ENCODE results near the gene SLC12A9.

The SLC12A9 gene

DNA sequence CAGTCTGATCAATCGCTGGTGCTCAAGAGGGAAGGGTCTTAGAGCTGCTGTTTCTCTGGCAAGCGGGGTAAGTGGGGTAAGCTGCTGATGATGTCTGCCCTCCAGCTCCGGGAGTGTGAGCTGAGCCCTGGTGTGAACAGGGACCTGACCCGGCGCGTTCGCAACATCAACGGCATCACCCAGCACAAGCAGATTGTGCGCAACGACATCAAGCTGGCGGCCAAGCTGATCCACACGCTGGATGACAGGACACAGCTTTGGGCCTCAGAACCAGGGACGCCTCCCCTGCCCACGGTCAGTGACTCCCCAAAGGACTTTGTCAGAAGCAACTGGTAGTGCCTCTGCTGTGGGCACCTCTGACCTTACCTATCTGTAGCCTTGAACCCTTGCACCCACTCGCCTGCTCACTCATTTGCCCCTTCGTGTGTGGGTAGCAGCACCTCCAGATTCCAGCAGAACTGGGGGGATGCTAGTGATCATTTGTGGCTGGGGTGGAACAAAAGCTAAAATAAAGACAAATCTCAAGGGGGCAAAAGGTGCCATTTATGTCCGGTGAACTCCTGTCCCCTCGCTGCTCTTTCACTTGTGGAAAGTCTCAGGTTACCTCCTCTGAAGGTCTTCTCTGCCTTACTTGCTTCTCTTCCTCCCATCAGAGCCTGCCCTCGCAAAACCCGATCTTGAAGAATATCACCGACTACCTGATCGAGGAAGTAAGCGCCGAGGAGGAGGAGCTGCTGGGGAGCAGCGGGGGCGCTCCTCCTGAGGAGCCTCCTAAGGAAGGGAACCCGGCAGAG lies 33.8 kb downstream of the SLC12A9 start:
- DNase-seq, result no peak

- no peak for DNase-seq
Observed at GRCh38 chr7:100886936-100887515, 34.5 kb downstream of the SLC12A9 start.

DNA sequence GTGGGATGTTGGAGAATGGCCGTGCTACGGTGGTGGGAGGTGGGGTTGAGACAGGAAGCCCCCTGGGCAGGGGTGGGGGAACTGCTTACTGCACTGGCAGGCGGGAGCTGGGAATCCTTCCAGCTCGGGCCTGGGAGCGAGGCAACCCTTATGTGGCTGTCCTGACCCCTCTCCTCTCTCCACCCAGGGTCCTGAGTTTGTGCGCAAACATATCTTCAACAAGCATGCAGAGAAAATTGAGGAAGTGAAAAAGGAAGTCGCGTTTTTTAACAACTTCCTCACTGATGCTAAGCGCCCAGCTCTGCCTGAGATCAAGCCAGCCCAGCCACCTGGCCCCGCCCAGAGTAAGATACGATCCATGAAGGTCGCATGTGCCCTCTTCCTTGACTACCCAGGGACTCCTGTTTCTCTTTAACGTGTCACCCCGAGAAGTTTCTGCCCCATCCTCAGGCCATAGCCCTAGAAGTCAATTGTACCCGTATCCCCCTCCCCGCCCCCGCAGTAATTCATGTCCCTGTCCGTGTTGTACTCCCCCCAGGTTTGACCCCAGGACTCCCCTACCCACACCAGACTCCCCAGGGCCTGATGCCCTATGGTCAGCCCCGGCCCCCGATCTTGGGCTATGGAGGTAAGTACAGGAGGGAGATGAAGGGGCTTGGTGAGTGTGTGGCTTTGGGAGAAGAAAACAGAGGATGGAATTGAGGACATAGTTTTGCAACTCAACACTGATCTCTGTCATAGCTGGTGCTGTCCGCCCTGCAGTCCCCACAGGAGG lies 35.2 kb downstream of the SLC12A9 start:
- peak; percentile 96 for DNase-seq

- no peak for DNase-seq
Observed at GRCh38 chr7:100888291-100888987, 35.9 kb downstream of the SLC12A9 start.

DNA sequence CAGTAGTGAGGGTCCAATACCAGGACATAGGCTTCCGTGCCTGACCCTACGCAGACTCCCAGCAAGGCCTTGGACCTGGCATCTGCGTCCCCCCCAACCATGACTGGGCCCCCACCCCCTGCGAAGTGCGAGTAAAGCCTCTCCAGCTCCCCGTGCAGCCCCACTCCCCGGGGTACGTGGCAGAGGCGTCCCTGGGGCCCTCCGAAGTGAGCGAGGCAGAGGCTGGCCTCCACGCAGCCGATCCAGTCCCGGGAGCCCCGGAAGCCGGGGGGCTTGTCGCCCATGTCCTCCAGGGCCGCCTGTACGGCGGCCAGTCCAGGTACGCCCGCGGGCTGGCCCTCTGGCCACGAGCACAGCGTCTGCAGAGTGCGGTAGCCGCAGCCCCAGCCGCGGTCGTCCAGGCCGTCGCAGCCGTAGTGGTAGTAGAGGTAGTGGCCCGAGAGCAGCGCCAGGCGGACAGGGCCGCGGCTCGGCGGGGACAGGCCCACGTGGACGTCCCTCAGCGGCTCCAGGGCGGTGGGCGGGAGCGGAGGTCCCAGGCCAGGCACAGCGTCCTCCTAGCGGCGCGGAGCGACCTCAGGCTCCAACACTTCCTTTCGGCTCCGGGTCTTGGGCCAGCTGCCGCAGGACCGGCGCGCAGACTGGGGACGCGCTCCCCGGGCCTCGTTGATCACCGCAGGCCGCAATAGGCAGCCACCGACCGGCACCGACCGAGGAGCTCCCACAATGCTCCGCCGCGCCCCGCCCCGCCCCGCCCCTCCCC lies 36.7 kb downstream of the SLC12A9 start, which contains the start of gene UFSP1:
Gene UFSP1 (minus strand): TSS at position 728 of the 763 bp plus-strand sequence. CDS start 444 bp downstream, at position 284.
- no peak for DNase-seq

GRCh38 chr7:100890653-100891567 lies 38.4 kb downstream of the SLC12A9 start:
- DNase-seq, result no peak

DNA sequence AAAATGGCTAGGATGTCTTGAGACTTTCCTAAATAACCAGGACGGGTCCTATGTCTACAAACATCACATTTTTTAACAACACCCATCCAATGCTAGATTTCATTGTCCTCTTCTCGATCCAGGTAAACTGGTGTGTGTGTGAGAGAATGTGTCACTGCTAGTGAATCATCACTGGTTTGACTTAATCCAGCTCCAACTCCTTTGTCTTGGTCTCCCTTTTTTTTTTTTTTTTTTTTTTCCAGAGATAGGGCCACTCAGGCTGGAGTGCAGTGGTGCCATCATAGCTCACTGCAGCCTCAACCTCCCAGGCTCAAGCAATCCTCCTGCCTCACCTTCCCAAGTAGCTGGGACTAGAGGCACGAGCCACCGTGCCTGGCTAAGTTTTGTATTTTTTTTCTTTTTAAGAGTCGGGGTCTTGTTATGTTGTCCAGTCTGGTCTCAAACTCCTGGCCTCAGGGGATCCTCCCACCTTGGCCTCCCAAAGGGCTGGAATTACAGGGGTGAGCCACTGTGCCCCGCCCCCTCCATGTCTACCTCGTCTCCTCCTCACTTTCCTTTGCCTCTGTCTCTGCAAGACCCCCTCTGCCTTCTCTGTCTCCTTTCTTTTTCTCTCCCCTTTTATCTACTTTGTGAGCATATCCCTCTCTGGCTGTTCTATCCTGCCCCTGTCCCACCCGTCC lies 39.2 kb downstream of the SLC12A9 start:
- no peak for DNase-seq

GRCh38 chr7:100892364-100893317 lies 40.1 kb downstream of the SLC12A9 start:
- DNase-seq, result peak; percentile 34

GRCh38 chr7:100893318-100893895 lies 40.9 kb downstream of the SLC12A9 start:
- no peak for DNase-seq

DNA sequence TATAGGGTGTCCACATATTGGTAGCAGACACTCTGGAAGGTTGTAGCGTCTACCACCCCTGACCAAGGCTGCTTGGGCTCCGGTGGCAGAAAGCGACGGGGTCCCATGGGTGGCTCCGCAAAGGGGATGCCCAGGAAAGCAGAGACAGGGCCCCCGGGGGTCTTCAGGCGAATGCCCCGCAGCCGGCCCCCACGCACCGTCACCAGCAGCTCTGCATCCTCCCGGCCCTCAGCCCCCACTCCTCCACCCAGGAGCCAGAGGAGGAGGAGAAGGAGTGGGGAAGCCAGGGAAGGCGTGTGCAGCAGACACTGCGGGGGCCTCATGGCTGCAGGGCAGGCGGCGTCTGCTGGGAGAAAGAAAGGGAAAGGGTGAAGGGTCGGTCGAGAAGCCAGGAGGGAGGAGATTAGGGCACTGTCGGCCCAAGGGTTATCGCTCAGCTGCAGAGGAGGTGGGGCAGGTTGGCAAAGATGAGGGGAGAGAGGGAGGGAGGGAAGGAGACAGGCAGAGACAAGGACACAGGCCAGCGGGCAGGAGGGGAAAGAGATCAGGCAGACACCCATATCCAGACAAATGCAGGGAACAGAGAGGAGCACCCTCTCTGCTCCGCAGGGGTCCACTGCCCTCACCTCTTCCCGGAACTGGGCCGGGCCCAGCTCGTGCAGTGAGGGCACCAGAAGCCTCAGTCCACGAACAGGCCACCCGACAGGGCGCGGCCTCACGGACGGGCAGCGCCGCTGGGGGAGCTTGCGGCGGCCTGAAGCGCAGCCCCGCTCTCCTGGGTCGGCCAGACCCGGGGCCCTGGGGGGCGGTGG lies 41.6 kb downstream of the SLC12A9 start:
- DNase-seq, result no peak

GRCh38 chr7:100894860-100895700 lies 42.6 kb downstream of the SLC12A9 start:
- DNase-seq, result no peak

- DNase-seq, result no peak
Observed at GRCh38 chr7:100895701-100895955, 43.1 kb downstream of the SLC12A9 start, which contains the start of gene ACHE. Gene ACHE (minus strand): TSS chr7:100895888. CDS start chr7:100894232, 1,656 bp downstream.

GRCh38 chr7:100895956-100896731 lies 43.6 kb downstream of the SLC12A9 start:
- DNase-seq, result no peak

DNA sequence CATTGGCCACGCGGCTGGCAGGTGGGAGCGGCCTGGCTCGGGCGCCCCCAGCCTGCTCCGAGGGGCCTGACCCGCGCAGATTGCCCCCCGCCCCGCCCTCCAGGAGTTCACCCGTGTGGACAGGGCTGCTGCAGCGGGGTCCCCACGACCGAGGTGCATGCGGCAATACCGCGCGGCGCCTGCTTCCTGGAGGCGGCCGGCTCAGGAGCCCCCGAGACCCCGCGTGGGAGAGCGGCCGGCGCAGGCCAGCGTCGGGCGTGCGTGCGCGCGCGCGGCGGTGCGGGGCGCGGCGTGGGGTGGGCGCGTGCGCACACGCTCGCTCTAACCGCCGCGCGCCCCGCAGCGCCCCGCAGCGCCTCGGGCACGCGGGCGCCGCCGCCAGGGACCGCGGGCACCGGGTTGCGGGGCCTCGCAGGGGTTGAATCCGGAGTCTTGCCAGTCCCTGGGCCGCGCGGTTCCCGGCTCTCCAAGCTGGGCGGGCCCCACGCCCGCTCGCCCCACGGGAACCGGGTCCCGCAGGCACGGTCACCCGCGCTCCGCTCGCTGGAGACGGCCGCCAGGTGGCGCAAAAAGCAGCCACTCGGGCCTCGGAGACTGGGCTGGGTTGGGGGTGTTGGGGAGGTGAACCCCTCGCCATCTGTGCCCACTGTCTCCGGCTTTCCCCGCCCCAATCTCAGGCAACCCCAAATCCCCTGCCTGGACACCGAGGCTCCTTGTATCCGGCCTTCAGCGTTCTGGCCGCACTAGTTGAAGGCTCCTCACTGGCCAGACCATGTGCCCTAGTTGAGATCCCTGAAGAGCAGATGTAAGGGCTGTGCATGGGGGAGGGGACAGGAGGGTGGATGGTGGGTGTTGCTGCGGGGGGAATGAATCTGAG lies 44.5 kb downstream of the SLC12A9 start:
- peak; percentile 18 for DNase-seq

DNA sequence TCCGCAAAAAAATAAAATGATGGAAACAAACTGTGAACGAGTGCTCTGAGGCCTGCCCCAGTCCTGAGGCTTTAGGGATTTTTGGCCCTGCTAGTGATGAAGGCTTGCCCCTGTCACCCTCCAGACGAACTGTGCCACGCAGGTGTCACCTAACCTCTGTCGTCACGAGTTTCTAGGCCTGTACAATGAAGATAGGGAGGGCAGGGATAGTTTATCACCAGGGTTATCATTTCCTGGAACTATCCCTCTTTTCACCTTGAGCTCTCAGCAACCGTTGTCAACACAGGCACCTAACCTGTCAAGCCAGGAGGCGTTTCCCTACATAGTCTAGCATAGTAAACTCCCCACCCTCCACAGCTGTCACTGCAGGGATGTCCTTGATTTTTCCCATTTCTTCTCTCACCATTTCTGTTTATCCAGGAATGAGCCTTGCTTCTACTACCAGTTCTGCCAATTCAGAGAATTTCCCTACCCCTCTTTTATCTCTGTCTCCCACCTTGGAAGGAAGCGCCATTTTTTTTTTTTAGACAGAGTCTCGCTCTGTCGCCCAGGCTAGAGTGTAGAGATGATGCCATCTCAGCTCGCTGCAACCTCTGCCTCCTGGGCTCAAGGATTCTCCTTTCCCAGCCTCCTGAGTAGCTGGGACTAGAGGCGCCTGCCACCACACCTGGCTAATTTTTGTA lies 45.4 kb downstream of the SLC12A9 start:
- no peak for DNase-seq

Measured in MV-4-11 (cell line).